Thoracic aorta (tissue), 2 donors: ENCODE data around the gene SPIB. TPM values are rescaled to one million over a fixed set of nuclear protein-coding genes. Genes with fewer than 3 reads are reported as not detected.
"Not testable (repeated sequence)": the region's sequence is repeated elsewhere in the genome, so short reads cannot be mapped to it uniquely, and the experiment has no call there.

Source experiments
- ATAC-seq: fragments of 150-250 bp; one replicate; pipeline ENCODE4 v1.8.0; 2017; ENCODE audit warnings: low read depth; ENCODE audit not compliant: insufficient number of reproducible peaks, low FRiP score
- DNase-seq: peaks from one replicate; pipeline ENCODE4 v3.0.0-alpha.2; 2020; ENCODE audit warnings: low spot score
- H3K27ac ChIP-seq, 2 donors: fragments of 200-600 bp; sonication (generic); 1 replicate in 1 of 2; 2 replicates in 1 of 2; pipeline ENCODE4 v1.5.1; 2016; ENCODE audit warnings: mild to moderate bottlenecking in 2 of 2, moderate library complexity in 2 of 2
- H3K27me3 ChIP-seq: fragments of 200-600 bp; sonication (generic); replicated peaks from 2 replicates; pipeline ENCODE4 v1.6.0; 2016; ENCODE audit warnings: mild to moderate bottlenecking; ENCODE audit not compliant: insufficient read depth
- H3K36me3 ChIP-seq: fragments of 200-600 bp; sonication (generic); one replicate; pipeline ENCODE4 v1.5.1; 2016
- H3K4me1 ChIP-seq, 2 donors: fragments of 200-600 bp; sonication (generic); 1 replicate in 1 of 2; 2 replicates in 1 of 2; pipeline versions ENCODE4 v1.5.1 to v1.6.0; 2016; ENCODE audit warnings: low read depth in 2 of 2, mild to moderate bottlenecking in 1 of 2; ENCODE audit not compliant: control insufficient read depth in 1 of 2
- H3K4me3 ChIP-seq: fragments of 200-600 bp; sonication (generic); 2 replicates; pipeline ENCODE4 v1.5.1; 2016; ENCODE audit warnings: mild to moderate bottlenecking
- H3K9me3 ChIP-seq: fragments of 200-600 bp; sonication (generic); 2 replicates; pipeline ENCODE4 v1.5.1; 2016
- CTCF ChIP-seq: fragments of 200-600 bp; sonication (generic); IDR thresholded peaks from one replicate; pipeline ENCODE4 v1.5.1; 2019; ENCODE audit warnings: antibody characterized with exemption
- total RNA-seq, 2 donors: library from RNA; depleted of rRNA; stranded (reverse); fragments of >200 nt; gene quantifications; one replicate each; pipeline versions ENCODE4 v1.1.0 to v1.2.3, GENCODE V29; 2016

SPIB gene
- total RNA-seq, 2 donors from 2014 or later, result not detected

GRCh38 chr19:50437862-50438449 is 19.2 kb downstream of the SPIB start:
- no peak overlapping the region for H3K27ac ChIP-seq
- TF ChIP-seq CTCF, result no peak
- H3K27me3 ChIP-seq, result no peaks in the 10 kb centered on the region
- DNase-seq (no peak), ATAC-seq (no peak)
- no peaks in the 10 kb centered on the region for H3K36me3 ChIP-seq
- no peaks in the 10 kb centered on the region for H3K4me1 ChIP-seq
- H3K4me3 ChIP-seq, result no peak overlapping the region
- H3K9me3 ChIP-seq, result no peaks in the 10 kb centered on the region

DNA sequence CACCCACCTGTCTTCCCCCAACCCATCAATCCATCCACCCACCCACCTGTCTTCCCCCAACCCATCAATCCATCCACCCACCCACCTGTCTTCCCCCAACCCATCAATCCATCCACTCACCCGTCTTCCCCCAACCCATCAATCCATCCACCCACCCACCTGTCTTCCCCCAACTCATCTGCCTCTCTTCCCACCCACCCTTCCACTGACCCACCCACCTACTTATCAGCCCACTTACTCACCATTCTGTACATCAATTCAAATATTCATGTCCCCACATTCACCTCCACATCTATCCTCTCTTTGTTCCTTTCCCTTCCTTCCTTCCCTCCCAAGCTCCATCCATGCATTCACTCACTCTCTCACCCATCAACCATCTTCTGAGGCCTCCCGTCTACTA is 20.4 kb downstream of the SPIB start:
- H3K27me3 ChIP-seq, DNase-seq, H3K9me3 ChIP-seq, H3K27ac ChIP-seq, H3K4me3 ChIP-seq, H3K4me1 ChIP-seq, H3K36me3 ChIP-seq, ATAC-seq: not testable (repeated sequence)

DNA sequence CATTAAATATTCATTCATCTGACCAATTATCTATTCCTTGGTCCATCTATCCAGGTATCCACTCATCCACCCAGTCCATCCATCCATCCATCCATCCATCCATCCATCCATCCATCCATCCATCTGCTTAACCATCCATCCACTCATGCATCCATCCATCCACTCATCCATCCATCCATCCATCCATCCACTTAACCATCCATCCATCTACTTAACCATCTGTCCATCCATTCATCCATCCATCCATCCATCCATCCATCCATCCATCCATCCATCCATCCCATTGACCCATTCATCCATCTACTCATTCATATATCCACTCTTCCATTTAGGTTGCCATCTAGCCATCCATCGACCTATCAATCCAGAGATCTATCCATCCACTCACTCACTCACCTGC is 25.3 kb downstream of the SPIB start:
- DNase-seq (no peak), ATAC-seq (no peak)
- no peaks in the 10 kb centered on the region for H3K9me3 ChIP-seq
- H3K4me3 ChIP-seq, result no peak overlapping the region
- no peaks in the 10 kb centered on the region for H3K4me1 ChIP-seq
- H3K27ac ChIP-seq, result no peak overlapping the region
- no peak for TF ChIP-seq CTCF
- H3K36me3 ChIP-seq, result no peaks in the 10 kb centered on the region
- no peaks in the 10 kb centered on the region for H3K27me3 ChIP-seq

DNA sequence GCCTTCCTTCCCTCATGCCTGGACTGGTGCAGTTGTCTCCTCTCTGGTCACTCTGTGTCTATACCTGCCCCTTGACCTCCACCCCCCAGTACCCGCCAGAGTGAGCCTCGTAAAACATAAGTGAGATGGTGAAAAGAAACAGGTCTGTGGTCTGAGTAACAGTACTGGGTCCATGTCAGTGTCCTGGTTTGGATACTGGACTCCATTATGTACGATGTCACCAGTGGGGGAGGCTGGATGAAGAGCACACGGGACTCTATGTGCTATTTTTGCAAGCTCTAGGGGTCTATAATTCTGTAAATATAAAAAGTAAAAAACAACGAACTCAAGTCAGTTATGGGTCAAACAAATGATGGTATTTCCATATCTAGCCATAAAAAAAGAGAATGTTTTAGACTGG is 28.3 kb downstream of the SPIB start:
- TF ChIP-seq CTCF, result no peak
- Histone ChIP-seq H3K27ac (no peak overlapping the region), H3K4me3 (no peak overlapping the region), H3K4me1 (no peaks in the 10 kb centered on the region), H3K36me3 (no peaks in the 10 kb centered on the region), H3K27me3 (no peaks in the 10 kb centered on the region), H3K9me3 (no peaks in the 10 kb centered on the region)
- DNase-seq (no peak), ATAC-seq (no peak)

GRCh38 chr19:50447750-50448149 is 29.0 kb downstream of the SPIB start:
- H3K4me3 ChIP-seq, result no peak overlapping the region
- H3K36me3 ChIP-seq, result no peaks in the 10 kb centered on the region
- TF ChIP-seq CTCF, result no peak
- DNase-seq (no peak), ATAC-seq (no peak)
- H3K9me3 ChIP-seq, result no peaks in the 10 kb centered on the region
- no peaks in the 10 kb centered on the region for H3K27me3 ChIP-seq
- no peak overlapping the region for H3K27ac ChIP-seq
- no peaks in the 10 kb centered on the region for H3K4me1 ChIP-seq

DNA sequence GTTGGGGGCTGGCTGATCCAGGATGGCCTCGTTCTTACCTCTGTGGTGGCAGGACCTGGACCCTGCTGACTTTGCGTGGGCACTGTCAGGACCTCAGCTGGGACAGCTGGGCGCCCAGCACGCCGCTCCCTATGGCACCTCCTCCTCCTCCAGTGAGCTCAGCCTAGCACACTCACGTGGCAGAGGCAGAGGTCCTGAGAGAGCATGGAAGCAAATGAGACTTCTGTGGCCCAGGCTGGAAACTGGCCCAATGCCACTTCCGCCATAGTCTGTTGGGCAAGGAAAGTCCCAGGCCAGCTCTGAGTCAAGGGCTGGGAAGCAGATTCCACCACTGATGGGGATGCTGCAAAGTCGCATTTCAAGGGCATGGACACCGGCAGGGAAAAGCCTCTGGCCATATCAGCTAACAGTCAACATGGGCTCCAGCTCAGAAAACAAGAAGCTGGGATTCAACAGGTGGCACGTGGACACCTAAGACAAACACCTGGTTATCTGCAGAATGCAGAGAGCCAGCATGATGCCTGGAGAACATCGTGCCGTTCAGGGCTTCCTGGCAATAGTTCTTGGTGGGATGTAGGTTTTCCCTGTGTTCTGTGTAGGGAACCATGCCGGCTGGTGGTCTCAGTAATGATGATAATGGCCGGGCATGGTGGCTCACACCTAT is 30.6 kb downstream of the SPIB start:
- no peak overlapping the region for H3K27ac ChIP-seq
- H3K4me1 ChIP-seq, result no peaks in the 10 kb centered on the region
- H3K4me3 ChIP-seq, result no peak overlapping the region
- no peak for TF ChIP-seq CTCF
- DNase-seq (no peak), ATAC-seq (no peak)
- H3K27me3 ChIP-seq, result no peaks in the 10 kb centered on the region
- no peaks in the 10 kb centered on the region for H3K36me3 ChIP-seq
- no peaks in the 10 kb centered on the region for H3K9me3 ChIP-seq
